Endothelial cell (in vitro differentiated cells): ENCODE data around the gene DEGS2. TPM values are rescaled to one million over a fixed set of nuclear protein-coding genes. Genes with fewer than 3 reads are reported as not detected.
A peak's percentile ranks its signal among the peaks of the same experiment; 100 is the strongest.

Source experiments
- DNase-seq: peaks from one replicate; pipeline ENCODE4 v3.0.0; 2021; ENCODE audit warnings: low spot score
- H3K27ac Mint-ChIP-seq: one replicate; pipeline ENCODE4 v1.8.0; 2021; ENCODE audit warnings: mixed read lengths, inconsistent platforms; ENCODE audit not compliant: unreplicated experiment
- H3K27me3 Mint-ChIP-seq: one replicate; pipeline ENCODE4 v1.8.0; 2021; ENCODE audit warnings: mild to moderate bottlenecking, moderate library complexity, mixed read lengths, inconsistent platforms; ENCODE audit not compliant: unreplicated experiment
- H3K36me3 Mint-ChIP-seq: one replicate; pipeline ENCODE4 v1.8.0; 2021; ENCODE audit warnings: mild to moderate bottlenecking, low read depth, mixed read lengths, inconsistent platforms; ENCODE audit not compliant: unreplicated experiment
- H3K4me1 Mint-ChIP-seq: one replicate; pipeline ENCODE4 v1.8.0; 2021; ENCODE audit warnings: mild to moderate bottlenecking, mixed read lengths, inconsistent platforms; ENCODE audit not compliant: unreplicated experiment
- H3K4me3 Mint-ChIP-seq: one replicate; pipeline ENCODE4 v1.8.0; 2021; ENCODE audit warnings: mild to moderate bottlenecking, mixed read lengths, inconsistent platforms; ENCODE audit not compliant: unreplicated experiment
- H3K9me3 Mint-ChIP-seq: one replicate; pipeline ENCODE4 v1.8.0; 2021; ENCODE audit warnings: mixed read lengths, inconsistent platforms; ENCODE audit not compliant: unreplicated experiment
- total RNA-seq: library from RNA; stranded (reverse); fragmentation: NEBNext Ultra II Directional; extraction: Animal tissue kit (Norgen Biotek cat#: 25700); gene quantifications from one replicate; pipeline ENCODE4 v1.2.1, GENCODE V29; 2021; ENCODE audit not compliant: unreplicated experiment
- TF ChIP-seq, protein P1 (sequence below): fragments of 200-600 bp; sonication (generic); IDR thresholded peaks from one replicate; pipeline ENCODE4 v1.5.0; 2021; ENCODE audit warnings: antibody characterized with exemption; ENCODE audit not compliant: unreplicated experiment

DEGS2 gene
- total RNA-seq, 1 donor from 2014 or later = not detected

DNA sequence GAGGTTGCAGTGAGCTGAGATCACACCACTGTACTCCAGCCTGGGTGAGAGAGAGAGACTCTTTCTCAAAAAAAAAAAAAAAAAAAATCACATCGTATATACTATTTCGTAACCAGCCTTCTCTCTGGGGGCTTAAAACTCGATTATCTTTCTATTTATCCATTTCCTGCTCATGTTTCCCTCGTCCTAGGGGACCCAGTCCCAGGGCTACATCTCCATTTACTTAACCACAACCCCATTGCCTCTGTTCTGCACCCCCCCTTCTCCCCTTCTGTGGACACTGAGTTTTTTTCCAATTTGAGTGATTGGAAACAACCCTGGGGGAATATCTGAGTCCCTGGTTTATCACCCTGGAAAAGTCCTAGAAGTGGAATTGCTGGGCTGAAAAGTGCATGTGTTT is 43.3 kb upstream of the DEGS2 start:
- H3K27ac Mint-ChIP-seq = no peak overlapping the region
- H3K36me3 Mint-ChIP-seq = peaks cover 12% of the 10 kb centered on the region
- no peak overlapping the region for H3K4me3 Mint-ChIP-seq
- H3K27me3 Mint-ChIP-seq = peaks cover 7% of the 10 kb centered on the region
- no peaks in the 10 kb centered on the region for H3K4me1 Mint-ChIP-seq
- no peak for DNase-seq
- no peaks in the 10 kb centered on the region for H3K9me3 Mint-ChIP-seq
- TF ChIP-seq, protein P1, sequence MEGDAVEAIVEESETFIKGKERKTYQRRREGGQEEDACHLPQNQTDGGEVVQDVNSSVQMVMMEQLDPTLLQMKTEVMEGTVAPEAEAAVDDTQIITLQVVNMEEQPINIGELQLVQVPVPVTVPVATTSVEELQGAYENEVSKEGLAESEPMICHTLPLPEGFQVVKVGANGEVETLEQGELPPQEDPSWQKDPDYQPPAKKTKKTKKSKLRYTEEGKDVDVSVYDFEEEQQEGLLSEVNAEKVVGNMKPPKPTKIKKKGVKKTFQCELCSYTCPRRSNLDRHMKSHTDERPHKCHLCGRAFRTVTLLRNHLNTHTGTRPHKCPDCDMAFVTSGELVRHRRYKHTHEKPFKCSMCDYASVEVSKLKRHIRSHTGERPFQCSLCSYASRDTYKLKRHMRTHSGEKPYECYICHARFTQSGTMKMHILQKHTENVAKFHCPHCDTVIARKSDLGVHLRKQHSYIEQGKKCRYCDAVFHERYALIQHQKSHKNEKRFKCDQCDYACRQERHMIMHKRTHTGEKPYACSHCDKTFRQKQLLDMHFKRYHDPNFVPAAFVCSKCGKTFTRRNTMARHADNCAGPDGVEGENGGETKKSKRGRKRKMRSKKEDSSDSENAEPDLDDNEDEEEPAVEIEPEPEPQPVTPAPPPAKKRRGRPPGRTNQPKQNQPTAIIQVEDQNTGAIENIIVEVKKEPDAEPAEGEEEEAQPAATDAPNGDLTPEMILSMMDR = no peak

DNA sequence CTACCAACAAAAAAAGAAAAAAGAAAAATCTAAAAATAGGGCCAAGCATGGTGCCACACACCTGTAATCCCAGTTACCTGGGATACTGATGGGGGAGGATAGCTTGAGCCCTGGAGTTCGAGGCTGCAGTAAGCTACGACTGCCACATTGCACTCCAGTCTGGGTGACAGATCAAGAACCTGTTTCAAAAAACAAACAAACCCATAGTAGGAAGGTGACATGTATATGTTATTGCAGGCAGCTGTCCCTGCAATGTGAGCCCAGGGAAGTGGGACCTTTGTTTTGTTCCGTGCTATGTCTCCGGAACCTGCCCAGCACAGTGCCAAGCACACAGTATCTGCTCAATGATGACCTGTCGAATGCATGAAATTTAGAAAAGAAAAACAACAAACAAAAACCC is 42.3 kb upstream of the DEGS2 start:
- no peaks in the 10 kb centered on the region for H3K9me3 Mint-ChIP-seq
- peaks cover 3% of the 10 kb centered on the region for H3K36me3 Mint-ChIP-seq
- no peaks in the 10 kb centered on the region for H3K4me1 Mint-ChIP-seq
- peaks cover 3% of the 10 kb centered on the region for H3K27me3 Mint-ChIP-seq
- DNase-seq = no peak
- TF ChIP-seq, protein P1 = no peak
- H3K27ac Mint-ChIP-seq = no peak overlapping the region
- H3K4me3 Mint-ChIP-seq = no peak overlapping the region

DNA sequence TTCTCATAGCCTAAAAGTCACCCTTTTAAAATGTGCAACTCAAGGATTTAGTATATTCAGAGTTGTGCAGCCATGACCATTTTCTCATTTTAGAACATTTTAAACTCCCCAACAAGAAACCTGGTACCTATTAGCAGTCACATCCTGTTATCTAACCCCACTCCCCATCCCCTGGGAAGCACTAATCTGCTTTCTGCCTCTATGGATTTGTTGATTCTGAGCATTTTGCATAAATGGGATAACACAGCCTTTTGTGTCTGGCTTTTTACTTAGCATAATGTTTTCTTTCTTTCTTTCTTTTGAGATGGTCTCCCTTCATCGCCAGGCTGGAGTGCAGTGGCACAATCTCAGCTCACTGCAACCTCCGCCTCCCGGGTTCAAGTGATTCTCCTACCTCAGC is 40.9 kb upstream of the DEGS2 start:
- peaks cover 3% of the 10 kb centered on the region for H3K27me3 Mint-ChIP-seq
- no peaks in the 10 kb centered on the region for H3K9me3 Mint-ChIP-seq
- TF ChIP-seq, protein P1 = no peak
- H3K36me3 Mint-ChIP-seq = no peaks in the 10 kb centered on the region
- H3K27ac Mint-ChIP-seq = no peak overlapping the region
- DNase-seq = no peak
- H3K4me3 Mint-ChIP-seq = no peak overlapping the region
- H3K4me1 Mint-ChIP-seq = no peaks in the 10 kb centered on the region

DNA sequence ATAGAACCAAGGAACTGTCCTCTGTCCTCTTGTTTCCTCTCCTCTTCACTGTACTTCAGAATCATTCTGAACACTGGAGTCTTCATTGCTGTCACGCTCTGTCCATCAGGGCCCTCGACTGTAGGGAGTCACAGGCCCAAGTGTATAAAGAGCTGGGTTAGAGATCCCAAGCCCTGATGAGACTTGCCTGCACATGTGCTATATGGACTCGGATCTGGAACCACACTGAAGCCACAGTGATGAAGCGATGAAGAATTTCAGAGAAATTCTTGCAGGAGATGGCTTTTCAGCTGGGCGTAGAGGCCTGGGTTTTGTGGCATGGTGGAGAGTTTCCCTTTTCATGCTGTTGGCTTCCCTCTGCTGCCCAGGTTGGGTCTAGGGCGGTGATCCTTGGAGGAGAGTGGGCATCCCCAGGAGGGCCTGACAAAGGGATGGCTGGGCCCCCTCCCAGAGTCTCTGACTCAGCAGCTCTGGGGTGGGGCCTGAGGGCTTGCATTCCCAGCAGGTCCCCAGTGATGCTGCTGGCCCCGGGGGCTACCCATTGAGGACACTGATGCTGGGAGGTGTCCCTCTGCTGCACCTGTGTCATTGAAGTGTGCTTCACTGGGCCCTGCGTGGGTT is 39.9 kb upstream of the DEGS2 start:
- Mint-ChIP-seq H3K4me1 (no peaks in the 10 kb centered on the region), H3K27me3 (peaks cover 4% of the 10 kb centered on the region), H3K27ac (no peak overlapping the region), H3K4me3 (no peak overlapping the region), H3K9me3 (no peaks in the 10 kb centered on the region), H3K36me3 (no peaks in the 10 kb centered on the region)
- TF ChIP-seq, protein P1 = no peak
- no peak for DNase-seq

DNA sequence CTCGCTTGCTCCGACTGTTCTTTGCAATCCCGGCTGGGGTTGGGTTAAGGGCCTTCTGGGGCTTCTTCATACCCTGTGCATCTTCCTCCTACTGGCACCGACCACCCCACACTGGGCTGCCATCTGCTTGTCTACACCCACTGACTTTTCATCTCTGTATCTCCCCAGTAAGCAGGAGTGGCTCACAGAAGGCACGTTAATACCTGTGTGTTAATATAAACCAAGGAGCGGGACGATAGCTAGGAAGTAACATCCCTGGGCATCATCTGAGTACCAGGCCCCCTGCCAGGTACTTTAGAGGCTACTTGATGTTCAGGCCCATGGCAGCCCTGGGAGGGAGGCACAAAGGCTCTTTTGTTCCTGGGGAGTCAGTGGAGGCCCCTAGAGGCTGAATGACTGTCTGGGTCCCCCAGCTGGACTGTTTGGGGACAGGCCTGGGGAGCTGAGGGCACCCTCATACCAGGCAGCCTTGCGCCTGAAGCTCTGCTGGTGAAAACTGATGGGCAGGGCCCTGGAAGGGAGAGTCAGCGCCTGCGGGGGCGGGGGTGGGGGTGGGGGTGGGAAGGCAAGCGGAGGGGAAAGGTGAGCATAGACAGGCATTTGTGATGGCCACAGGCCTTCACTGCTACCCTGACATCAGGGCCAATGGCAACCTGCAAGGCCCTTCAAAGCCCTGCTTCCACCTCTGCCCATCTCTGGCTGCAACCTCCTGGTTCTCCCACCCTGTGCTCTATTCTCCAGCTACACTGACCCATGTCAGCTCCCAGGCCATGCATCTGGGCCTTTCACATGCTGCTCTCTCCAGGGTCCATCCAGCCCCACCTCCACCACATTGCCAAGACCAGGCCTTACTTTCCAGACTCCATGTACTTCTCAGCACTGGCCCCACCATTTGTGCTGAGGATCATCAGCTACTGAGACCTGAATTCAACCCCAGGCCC is 34.2 kb upstream of the DEGS2 start:
- Mint-ChIP-seq H3K27me3 (peaks cover 9% of the 10 kb centered on the region), H3K9me3 (no peaks in the 10 kb centered on the region), H3K27ac (peak overlapping the region; percentile 57), H3K4me3 (peak overlapping the region; percentile 45), H3K4me1 (peaks cover 4% of the 10 kb centered on the region), H3K36me3 (no peaks in the 10 kb centered on the region)
- TF ChIP-seq, protein P1 = no peak
- no peak for DNase-seq
